GM21381 (cell line): ENCODE measurements around the gene TOMM22.

Source experiments
- ATAC-seq: cut with Tn5 transposase; IDR thresholded peaks from one replicate; pipeline ENCODE4 v1.9.1; 2021; ENCODE audit warnings: mild to moderate bottlenecking, moderate library complexity; ENCODE audit not compliant: unreplicated experiment

The TOMM22 gene

DNA sequence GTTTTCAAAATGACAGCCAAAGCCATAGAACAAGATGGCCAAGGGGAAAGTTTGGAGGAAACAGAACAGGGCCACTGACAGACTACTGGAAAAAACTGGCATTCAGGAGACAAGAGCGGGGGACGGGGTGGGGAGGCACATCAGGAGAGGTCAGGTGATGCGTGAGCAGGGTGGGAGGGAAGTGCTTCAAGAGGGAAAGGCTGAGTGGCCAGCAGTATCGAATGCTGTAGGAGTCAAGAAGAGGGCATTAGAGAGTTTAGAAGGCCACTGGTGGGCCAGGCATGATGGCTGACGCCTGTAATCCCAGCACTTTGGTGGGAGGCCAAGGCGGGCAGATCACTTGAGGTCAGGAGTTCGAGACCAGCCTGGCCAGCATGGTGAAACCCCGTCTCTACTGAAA, 32.2 kb downstream of the TOMM22 start:
- no peak for ATAC-seq

DNA sequence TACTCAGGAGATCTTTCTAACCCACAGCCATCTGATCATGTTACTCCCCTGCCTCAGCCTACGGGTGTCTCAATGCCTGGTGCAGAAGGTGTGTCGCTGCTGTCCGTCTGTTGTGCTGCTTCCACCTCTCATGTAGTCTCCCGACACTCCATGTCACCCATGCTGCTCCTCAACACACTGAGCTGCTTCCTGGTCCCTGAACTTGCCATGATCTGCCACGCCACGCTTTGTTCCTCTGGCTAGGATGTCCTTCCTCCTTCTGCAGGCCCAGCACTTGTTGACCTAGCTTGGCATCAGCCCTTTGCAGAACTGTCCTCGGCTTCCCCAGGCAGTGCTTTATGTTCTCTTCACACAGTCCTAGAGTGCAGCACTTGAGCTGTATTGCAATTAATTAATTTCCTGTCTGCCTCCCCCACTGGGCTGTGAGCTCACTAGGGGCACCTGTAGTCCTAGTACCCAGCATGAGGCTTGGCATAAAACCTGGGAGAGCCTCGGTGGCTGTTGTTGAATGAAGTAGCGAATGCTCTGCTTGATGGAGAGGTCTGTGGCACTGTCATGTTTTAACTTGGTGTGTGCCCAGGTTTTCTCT, 33.5 kb downstream of the TOMM22 start:
- ATAC-seq, result no peak

DNA sequence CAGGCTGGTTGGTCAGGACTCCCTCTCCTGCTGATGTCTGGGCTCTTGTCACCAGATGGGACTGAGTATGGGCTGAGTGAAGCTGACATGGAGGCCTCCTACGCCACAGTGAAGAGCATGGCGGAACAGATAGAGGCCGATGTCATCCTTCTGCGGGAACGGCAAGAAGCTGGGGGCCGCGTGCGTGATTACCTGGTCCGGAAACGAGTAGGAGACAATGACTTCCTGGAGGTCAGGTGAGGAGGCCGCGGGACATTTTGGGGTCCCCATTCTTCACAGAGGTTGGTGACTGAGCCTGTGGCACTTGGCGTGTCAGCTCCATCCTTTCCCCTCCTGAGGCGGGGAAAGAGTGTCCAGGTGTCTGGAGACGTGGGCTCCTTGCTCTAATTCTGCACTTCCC, 34.1 kb downstream of the TOMM22 start:
- no peak for ATAC-seq

DNA sequence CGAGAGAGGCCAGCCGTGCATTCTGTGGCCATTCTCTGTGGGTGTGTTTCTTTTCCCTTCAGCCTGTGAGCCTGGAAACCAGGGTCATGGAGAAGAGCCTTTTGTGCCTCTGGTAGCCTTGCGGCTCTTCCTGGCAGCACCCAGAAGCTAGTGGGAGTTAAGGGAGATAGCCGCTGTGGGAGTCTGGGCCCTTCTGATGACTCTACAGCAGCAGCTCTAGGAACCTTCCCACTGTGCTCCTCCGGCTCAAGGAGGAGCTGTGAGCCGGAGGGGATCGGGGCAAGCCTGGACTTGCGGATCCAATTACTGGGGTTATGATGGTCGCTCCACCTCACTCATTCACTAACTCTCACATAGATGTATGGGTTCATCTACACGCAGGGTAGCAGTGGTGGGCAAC, 34.5 kb downstream of the TOMM22 start:
- ATAC-seq, result no peak

DNA sequence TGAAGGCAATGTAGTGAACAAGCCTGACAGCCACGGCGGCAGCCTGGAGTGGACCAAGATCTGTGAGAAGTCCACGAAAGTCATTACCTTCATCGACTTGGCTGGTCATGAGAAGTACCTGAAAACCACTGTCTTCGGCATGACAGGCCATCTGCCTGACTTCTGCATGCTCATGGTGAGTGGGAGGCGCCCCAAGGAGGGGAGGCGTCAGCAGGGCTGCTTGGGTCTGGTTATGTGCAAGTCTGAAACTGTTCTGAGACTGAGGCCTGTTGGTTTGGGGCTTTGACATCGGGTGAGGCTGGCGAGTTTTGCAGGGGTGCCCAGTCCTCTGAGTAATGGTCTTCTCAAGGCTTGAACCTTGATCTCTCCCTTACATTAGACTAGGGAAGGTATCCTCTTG, 35.1 kb downstream of the TOMM22 start:
- no peak for ATAC-seq

DNA sequence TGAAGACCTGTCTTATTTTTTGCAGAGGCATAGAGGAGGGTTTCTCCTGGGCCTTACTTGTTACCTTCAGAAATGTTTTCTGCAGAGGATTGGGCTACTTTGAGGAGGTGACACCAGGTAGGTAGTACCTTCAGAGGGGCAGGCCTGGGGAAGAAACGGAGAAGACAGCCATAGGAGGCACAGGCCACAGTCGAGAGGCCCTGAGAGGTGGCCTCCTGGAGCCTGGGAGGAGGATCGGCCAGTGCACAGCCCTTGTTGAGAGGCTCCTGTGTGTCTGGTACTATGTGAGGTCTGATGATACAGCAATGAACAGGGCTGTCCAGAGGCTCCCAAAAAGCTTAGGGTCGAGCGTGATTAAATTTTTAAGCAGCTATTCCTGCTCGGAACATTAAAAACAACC, 35.5 kb downstream of the TOMM22 start:
- ATAC-seq, result no peak

DNA sequence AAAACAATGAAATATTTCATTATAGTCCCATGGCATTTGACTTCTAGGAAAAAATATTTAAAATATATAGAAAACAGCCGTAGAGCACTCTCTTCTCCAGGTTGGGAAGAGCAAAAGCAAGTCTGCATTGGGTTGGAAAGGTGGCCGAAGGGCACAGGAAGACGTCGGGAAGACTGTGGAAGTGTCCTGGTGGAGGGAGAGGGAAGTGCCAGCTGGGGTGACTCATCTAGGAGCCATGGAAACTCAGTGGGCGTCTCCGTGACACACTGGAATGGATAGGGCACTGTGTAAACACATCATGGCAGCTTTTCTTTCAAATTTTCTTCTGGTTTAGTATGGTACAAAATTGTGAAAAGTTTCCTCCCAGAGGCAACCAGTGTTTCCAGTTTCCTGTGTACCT, 36.7 kb downstream of the TOMM22 start:
- ATAC-seq, result no peak

DNA sequence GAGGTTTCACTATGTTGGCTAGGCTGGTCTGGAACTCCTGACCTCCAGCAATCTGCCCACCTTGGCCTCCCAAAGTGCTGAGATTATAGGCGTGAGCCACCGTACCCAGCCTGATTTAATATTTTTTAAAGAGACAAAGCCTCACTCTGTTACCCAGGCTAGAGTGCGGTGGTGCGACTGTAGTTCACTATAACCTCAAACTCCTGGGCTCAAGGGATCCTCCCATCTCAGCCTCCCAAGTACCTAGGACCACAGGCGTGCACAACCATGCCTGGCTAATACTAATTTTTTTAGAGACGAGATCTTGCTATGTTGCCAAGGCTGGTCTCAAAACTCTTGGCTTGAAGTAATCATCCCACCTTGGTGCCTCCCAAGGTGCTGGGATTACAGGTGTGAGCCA, 37.4 kb downstream of the TOMM22 start:
- no peak for ATAC-seq

DNA sequence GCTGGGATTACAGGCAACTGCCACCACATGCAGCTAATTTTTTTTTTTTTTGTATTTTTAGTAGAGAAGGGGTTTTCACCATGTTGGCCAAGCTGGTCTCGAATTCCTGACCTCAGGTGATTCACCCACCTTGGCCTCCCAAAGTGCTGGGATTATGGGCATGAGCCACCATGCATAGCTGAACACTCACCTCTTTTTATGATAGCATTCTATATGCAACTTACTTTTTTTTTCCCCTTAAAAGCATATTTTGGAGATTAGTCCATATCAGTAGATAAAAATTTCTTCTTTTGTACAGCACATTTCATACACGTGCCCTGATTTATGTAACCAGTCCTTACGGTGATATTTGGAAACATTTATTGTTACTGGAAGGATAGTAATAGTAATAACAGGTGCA, 38.6 kb downstream of the TOMM22 start:
- no peak for ATAC-seq

DNA sequence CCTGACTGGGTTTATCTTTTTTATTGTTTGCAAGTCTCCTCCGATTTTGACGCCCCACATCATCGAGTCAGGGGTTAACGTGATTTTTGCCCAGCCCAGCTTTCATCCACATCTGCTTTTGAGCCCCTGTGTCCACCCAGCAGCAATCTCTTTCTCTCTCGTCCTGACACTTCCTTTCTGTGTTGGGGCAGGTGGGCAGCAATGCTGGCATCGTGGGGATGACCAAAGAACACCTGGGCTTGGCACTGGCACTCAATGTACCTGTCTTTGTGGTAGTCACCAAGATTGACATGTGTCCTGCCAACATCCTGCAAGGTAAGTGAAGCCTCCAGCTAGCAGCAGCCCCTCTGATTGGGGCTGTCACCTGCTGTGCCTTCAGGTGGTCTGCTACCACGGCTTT, 39.8 kb downstream of the TOMM22 start:
- ATAC-seq, result no peak

DNA sequence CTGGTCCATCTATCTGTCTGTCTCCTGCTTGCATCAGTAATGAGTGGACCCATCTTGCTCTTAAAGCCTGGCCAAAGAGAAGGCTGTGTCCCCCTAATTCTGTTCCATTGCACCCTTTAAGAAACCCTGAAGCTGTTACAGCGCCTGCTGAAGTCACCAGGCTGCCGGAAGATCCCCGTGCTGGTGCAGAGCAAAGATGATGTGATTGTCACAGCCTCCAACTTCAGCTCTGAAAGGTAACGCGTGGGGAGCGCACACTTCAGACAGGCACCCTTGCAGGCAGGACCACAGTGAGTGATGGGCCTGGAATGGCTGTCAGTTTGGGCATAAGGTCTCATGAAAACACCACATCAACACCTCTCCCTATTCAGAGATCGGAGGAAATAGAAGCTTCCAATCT, 42.4 kb downstream of the TOMM22 start:
- no peak for ATAC-seq

DNA sequence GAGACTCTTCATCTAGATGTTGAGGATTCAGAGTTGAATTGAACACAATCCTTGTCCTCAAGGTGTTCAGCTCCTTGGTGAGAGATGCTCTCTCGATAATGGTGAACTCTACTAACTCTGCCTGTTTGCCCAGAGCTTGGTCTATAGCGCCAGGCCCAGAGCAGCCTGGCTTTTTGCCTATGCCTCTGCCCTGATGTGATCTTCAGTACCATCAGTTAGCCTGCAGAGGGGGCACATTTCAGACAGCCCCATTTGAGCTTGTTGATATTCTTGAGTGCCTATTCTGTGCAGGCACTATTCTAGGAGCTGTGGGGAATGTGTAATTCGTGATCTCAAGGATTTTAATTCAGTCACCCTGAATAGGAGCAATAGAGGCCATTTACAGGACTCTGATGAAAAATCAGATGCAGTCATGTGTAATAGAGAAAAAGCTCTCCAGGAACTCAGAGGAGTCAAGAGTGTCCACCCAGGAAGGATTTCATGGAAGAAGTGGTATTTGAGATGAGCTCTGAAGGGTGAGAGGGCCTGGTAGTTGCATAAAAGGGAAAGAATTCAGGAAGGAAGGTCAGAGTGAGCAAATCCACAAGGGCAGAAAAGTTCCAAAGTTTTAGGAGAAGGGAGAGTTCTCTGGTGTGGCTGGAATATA, 43.3 kb downstream of the TOMM22 start:
- no peak for ATAC-seq

DNA sequence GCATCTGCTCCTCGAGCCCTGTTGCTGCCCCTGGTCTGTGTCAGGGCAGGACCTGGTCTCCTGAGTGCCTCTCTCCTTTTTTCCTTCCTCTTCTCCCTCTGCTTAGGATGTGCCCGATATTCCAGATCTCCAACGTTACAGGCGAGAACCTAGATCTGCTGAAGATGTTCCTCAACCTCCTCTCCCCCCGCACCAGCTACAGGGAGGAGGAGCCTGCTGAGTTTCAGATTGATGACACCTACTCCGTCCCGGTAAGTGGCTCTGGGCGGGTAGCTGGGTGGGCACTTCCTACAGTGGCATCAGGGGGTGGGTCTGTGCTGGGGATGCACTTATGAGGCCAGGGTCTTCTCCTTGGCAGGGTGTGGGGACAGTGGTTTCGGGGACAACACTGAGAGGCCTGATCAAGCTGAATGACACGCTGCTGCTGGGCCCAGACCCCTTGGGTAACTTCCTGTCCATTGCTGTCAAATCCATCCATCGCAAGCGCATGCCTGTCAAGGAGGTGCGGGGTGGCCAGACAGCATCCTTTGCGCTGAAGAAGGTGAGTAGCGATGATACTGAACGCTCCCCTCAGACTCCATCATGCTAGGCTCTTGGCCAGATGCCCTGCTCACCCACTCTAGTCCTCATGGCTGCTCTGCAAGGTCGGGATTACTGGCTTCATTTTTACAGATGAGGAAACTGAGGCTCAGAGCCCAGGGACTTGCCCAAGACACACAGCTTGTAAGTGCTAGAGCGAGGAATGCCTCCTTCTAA, 44.3 kb downstream of the TOMM22 start:
- no peak for ATAC-seq

DNA sequence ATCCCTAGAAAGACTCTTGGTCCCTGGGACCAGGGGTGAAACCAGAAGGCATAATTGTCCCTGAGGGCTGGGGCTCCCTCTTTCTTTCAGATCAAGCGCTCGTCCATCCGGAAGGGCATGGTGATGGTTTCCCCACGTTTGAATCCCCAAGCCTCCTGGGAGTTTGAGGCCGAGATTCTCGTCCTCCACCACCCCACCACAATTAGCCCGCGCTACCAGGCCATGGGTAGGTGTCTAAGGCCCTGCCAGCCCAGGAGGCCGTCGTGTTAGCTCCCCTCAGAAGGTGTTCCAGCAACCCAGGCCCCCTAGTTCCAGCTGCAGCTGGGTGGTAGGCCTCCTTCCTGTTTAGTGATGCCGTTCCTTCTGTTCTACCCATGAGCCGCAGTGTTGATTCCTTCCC, 45.4 kb downstream of the TOMM22 start:
- ATAC-seq, result no peak

DNA sequence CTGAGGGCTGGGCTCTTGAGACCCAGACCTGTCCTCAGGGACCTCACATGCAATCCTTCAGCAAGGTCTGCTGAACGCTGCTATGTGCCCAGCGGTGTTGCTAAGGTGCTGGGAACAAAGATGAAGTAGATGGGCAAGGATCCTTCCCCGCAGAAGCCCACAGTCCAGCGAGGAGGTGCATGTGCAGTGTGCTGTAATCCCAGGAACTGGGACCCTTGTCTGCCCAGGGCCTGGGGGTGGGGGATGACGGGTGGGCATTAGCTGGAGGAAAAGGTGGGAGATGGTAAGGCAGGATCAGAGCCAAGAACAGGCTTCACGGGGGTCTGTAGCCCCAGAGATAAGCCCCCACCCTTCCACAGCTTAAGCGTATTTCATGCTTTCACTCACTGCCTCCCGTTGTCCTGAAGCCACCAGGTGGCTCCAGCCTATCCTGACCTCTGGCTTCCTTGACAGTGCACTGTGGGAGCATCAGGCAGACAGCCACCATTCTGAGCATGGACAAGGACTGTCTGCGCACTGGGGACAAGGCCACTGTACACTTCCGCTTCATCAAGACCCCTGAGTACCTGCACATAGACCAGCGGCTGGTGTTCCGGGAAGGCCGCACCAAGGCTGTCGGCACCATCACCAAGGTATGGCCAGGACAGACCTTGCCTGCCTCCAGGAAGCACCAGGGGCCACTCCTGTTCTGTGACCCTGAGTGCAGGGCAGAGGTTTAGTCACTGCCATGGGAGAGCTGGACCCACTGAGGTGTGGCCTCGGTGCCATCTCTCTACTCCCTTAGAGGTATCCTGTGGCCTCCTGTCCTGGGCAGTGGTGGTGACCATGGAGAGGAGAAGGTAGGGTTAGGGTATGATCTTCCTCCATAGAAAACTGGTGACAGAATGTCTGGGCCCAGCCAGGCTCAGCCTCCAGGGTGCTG, 46.0 kb downstream of the TOMM22 start:
- no peak for ATAC-seq

DNA sequence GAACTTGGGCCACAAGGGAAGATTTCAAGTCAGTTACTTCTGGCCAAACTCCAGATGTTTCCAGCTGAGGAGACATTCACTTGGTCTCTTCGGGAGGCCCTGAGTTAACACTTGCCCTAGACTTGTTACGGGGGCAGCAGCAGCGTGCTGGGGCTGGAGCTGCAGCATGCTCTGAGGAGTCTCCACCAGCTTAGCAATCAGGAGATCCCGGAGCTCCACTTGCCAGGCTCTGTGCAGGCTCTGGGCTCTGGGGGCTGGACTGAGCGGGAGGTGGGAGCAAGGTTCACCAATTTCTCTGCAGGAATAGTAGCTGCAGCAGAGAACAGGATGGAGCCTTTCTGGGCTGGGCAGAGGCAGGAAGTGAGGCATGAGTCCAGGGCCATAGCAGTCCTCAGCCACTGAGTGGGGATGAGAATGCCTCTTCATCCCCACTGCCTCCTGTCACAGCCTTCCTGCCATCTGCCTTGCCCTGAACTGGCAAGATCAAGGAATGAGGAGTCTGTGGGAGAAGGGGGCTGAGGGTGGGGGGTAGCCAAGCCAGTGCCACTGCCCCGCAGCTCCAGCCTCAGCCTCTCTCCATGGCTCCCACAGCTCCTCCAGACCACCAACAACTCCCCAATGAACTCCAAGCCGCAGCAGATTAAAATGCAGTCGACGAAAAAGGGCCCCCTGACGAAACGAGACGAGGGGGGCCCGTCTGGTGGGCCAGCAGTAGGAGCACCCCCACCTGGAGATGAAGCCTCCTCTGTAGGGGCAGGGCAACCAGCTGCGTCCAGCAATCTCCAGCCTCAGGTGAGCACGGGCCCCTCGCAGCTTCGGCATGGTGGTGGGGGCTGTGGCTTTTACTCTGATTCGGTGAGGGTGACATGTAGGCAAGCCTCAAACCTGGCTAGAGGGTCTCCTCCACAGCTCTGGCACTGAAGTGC, 47.4 kb downstream of the TOMM22 start:
- no peak for ATAC-seq

DNA sequence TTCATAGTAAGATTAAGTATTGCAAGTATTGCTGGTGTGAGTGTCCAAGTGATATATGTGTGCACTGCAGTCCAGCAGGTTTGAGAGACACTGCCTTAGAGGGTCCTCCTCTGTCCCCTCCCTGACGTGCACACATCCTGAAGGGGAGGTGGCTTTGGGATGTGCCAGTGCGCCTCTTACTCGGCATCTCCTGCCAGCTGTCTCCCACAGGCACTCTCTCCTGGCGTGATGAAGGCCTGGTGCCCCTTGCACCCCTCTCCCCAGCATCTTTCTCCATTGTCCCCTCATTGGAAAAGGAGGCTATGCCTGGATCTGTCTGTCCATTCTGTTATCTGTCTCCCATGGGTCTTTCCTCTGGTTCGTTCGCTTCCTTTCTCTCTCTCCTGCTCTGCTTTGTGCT, 48.2 kb downstream of the TOMM22 start:
- no peak for ATAC-seq

DNA sequence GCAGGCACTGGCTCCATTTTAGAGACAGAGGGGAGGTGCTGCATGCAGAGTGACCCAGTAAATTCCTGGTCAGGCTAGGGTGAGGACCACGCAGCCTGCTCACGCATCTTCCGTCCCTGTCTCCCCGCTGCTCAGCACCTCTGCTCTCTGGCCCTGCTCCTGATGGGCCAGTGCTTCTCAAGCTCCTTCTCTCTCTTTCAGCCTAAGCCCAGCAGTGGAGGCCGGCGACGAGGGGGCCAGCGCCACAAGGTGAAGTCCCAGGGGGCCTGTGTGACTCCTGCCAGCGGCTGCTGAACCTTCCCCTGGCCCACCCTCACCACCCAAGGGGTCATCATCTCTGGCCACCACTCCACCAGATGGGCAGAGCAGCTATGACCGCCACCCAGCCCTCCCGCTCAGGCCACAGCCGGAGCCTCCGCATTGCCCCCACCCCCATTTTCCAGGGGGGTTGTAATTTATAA, 48.7 kb downstream of the TOMM22 start:
- no peak for ATAC-seq

DNA sequence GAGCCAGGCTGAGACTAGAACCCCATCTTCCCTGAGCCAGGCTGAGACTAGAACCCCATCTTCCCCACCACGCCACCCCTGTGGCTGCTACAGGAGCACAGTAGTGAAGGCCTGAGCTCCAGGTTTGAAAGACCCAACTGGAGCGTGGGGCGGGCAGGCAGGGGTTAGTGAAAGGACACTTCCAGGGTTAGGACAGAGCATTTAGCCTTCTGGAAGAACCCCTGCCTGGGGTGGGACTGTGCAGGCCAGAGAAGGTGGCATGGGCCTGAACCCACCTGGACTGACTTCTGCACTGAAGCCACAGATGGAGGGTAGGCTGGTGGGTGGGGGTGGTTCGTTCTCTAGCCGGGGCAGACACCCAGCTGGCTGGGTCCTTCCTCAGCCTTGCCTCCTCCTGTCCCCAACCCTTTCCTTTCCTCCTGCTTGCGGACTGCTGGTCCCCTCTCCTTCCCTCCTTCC, 50.0 kb downstream of the TOMM22 start:
- no peak for ATAC-seq

DNA sequence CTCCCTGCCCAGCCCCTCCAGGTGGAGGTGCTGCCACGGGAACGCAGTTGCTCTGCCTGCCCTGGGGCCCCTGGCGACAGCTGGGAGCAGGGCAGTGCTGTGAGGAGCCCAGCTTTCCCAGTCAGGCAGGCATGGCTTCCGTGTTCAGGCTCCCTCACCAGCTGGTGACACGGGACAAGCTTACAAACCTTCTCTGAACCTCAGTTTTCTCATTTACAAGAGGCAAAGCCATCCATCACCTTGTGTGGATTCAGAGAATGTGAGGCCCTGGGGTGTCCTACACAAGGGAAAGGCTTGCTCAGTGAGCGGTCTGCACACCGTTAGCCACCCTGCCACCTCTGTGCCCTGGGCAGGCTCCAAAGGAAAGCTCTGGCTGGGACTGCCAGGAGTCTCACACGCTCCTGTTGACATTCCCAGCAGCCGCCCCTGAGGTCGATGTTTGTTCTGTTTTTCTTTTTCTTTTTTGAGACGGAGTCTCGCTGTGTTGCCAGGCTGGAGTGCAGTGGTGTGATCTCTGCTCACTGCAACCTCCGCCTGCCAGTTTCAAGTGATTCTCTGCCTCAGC, 50.6 kb downstream of the TOMM22 start:
- no peak for ATAC-seq
